ENCODE results near the gene NCAPD2.
"Not testable (repeated sequence)": the region's sequence is repeated elsewhere in the genome, so short reads cannot be mapped to it uniquely, and the experiment has no call there.

Gene NCAPD2

GRCh38 chr12:6554168-6555017 lies 60.5 kb downstream of the NCAPD2 start:
- Histone ChIP-seq H3K27ac (ENCODE audit: low read depth in 2 of 2, low read length in 2 of 2) (peak overlapping the region; percentile 41 to 56), H3K9ac (ENCODE audit: low read depth in 1 of 2, low read length in 2 of 2) (peak overlapping the region in 1 of 2 donors; percentile 44), H3K4me3 (ENCODE audit: low read length in 2 of 2) (peak overlapping the region; percentile 62 to 73), H3K27me3 (ENCODE audit: control insufficient read depth in 2 of 2, insufficient read depth in 2 of 2, low read length in 2 of 2) (no peaks in the 10 kb centered on the region), H3K4me1 (ENCODE audit: control insufficient read depth in 2 of 2, insufficient read depth in 2 of 2, low read length in 2 of 2) (peaks cover 25 to 32% of the 10 kb centered on the region in 2 donors), H3K36me3 (ENCODE audit: control insufficient read depth in 2 of 2, insufficient read depth in 2 of 2, low read length in 2 of 2) (peaks cover 8 to 11% of the 10 kb centered on the region in 2 donors), H3K9me3 (ENCODE audit: control insufficient read depth in 2 of 2, low read length in 2 of 2) (no peaks in the 10 kb centered on the region)

DNA sequence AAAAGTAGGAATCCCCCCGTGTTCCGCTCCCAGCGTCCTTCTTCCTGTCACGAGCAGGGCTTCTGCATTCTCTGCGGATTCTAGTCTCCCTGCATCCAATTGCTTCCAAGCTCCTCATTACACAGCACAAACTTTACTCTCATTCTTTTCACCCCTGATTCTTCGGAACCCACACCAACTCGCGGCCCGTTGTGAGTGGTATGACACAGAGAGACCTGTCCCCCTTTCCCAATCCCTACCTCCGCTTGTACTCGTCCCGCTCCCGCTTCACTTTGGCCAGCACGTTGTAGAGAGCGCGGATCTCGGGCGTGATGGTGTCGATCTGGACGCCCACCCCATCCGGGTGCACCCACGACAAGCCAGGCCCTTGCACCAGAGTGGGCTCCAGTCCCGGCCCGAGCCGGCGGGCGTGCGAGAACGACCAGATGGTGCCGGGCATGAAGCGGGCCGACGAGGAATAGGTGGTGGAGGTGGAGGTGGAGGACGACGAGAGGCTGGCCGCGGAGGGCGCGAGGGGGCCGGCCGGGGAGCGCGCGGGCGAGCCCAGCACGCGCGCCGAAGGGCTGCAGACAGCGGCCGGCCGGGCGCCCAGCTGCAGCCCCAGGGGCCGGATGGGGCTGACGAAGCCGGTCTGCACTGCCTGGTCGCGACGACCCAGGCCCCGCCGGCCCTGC lies 61.3 kb downstream of the NCAPD2 start:
- Histone ChIP-seq H3K36me3 (ENCODE audit: control insufficient read depth in 2 of 2, insufficient read depth in 2 of 2, low read length in 2 of 2) (peaks cover 16 to 18% of the 10 kb centered on the region in 2 donors), H3K9me3 (ENCODE audit: control insufficient read depth in 2 of 2, low read length in 2 of 2) (no peaks in the 10 kb centered on the region), H3K4me3 (ENCODE audit: low read length in 2 of 2) (peak overlapping the region; percentile 62 to 73), H3K4me1 (ENCODE audit: control insufficient read depth in 2 of 2, insufficient read depth in 2 of 2, low read length in 2 of 2) (peaks cover 25 to 32% of the 10 kb centered on the region in 2 donors), H3K27ac (ENCODE audit: low read depth in 2 of 2, low read length in 2 of 2) (peak overlapping the region; percentile 41 to 56), H3K27me3 (ENCODE audit: control insufficient read depth in 2 of 2, insufficient read depth in 2 of 2, low read length in 2 of 2) (no peaks in the 10 kb centered on the region), H3K9ac (ENCODE audit: low read depth in 1 of 2, low read length in 2 of 2) (peak overlapping the region; percentile 23 to 44)

GRCh38 chr12:6556496-6556817 lies 62.6 kb downstream of the NCAPD2 start:
- H3K9me3 ChIP-seq (ENCODE audit: control insufficient read depth in 2 of 2, low read length in 2 of 2); H3K27ac ChIP-seq (ENCODE audit: low read depth in 2 of 2, low read length in 2 of 2); H3K27me3 ChIP-seq (ENCODE audit: control insufficient read depth in 2 of 2, insufficient read depth in 2 of 2, low read length in 2 of 2); H3K4me3 ChIP-seq (ENCODE audit: low read length in 2 of 2); H3K9ac ChIP-seq (ENCODE audit: low read depth in 1 of 2, low read length in 2 of 2): not testable (repeated sequence)
- H3K36me3 ChIP-seq (ENCODE audit: control insufficient read depth in 2 of 2, insufficient read depth in 2 of 2, low read length in 2 of 2) = peaks cover 29 to 31% of the 10 kb centered on the region in 2 donors
- H3K4me1 ChIP-seq (ENCODE audit: control insufficient read depth in 2 of 2, insufficient read depth in 2 of 2, low read length in 2 of 2) = peaks cover 17 to 26% of the 10 kb centered on the region in 2 donors

- H3K9me3 ChIP-seq (ENCODE audit: control insufficient read depth in 2 of 2, low read length in 2 of 2) = no peaks in the 10 kb centered on the region
- H3K9ac ChIP-seq (ENCODE audit: low read depth in 1 of 2, low read length in 2 of 2) = no peak overlapping the region
- no peaks in the 10 kb centered on the region for H3K27me3 ChIP-seq (ENCODE audit: control insufficient read depth in 2 of 2, insufficient read depth in 2 of 2, low read length in 2 of 2)
- H3K27ac ChIP-seq (ENCODE audit: low read depth in 2 of 2, low read length in 2 of 2) = no peak overlapping the region
- no peak overlapping the region for H3K4me3 ChIP-seq (ENCODE audit: low read length in 2 of 2)
- peaks cover 32 to 35% of the 10 kb centered on the region in 2 donors for H3K36me3 ChIP-seq (ENCODE audit: control insufficient read depth in 2 of 2, insufficient read depth in 2 of 2, low read length in 2 of 2)
- peaks cover 13 to 22% of the 10 kb centered on the region in 2 donors for H3K4me1 ChIP-seq (ENCODE audit: control insufficient read depth in 2 of 2, insufficient read depth in 2 of 2, low read length in 2 of 2)
Observed at GRCh38 chr12:6556857-6557256, 63.0 kb downstream of the NCAPD2 start.

GRCh38 chr12:6558014-6558760 lies 64.3 kb downstream of the NCAPD2 start:
- not testable (repeated sequence) for H3K27me3 ChIP-seq (ENCODE audit: control insufficient read depth in 2 of 2, insufficient read depth in 2 of 2, low read length in 2 of 2); H3K9me3 ChIP-seq (ENCODE audit: control insufficient read depth in 2 of 2, low read length in 2 of 2); H3K27ac ChIP-seq (ENCODE audit: low read depth in 2 of 2, low read length in 2 of 2); H3K9ac ChIP-seq (ENCODE audit: low read depth in 1 of 2, low read length in 2 of 2); H3K4me3 ChIP-seq (ENCODE audit: low read length in 2 of 2)
- Histone ChIP-seq H3K36me3 (ENCODE audit: control insufficient read depth in 2 of 2, insufficient read depth in 2 of 2, low read length in 2 of 2) (peaks cover 44 to 45% of the 10 kb centered on the region in 2 donors), H3K4me1 (ENCODE audit: control insufficient read depth in 2 of 2, insufficient read depth in 2 of 2, low read length in 2 of 2) (peaks cover 3 to 12% of the 10 kb centered on the region in 2 donors)

DNA sequence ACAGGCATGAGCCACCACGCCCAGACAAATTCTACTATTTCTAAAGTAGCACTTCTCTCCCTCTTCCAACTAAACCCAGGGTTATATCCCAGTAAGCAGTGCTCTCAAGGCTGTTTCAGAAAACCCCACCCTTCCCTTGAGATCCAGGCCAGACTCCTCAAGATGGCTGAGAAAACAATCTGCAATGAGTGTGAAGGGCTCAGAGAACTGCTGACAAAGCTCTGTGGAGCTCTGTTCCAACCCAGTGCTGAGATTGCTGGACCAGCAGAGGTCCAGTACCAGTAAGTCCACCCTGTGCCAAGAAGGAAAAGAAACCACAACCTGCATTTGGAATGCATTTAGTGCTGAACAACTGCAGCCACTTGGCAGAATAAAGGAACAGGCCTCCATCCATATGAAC lies 65.6 kb downstream of the NCAPD2 start:
- Histone ChIP-seq H3K27me3 (ENCODE audit: control insufficient read depth in 2 of 2, insufficient read depth in 2 of 2, low read length in 2 of 2) (no peaks in the 10 kb centered on the region), H3K9ac (ENCODE audit: low read depth in 1 of 2, low read length in 2 of 2) (no peak overlapping the region), H3K4me3 (ENCODE audit: low read length in 2 of 2) (no peak overlapping the region), H3K9me3 (ENCODE audit: control insufficient read depth in 2 of 2, low read length in 2 of 2) (no peaks in the 10 kb centered on the region), H3K27ac (ENCODE audit: low read depth in 2 of 2, low read length in 2 of 2) (no peak overlapping the region), H3K4me1 (ENCODE audit: control insufficient read depth in 2 of 2, insufficient read depth in 2 of 2, low read length in 2 of 2) (peaks cover under 1 to 1% of the 10 kb centered on the region in 2 donors), H3K36me3 (ENCODE audit: control insufficient read depth in 2 of 2, insufficient read depth in 2 of 2, low read length in 2 of 2) (peaks cover 51% of the 10 kb centered on the region in 2 donors)

- H3K27ac ChIP-seq (ENCODE audit: low read depth in 2 of 2, low read length in 2 of 2) = no peak overlapping the region
- no peak overlapping the region for H3K4me3 ChIP-seq (ENCODE audit: low read length in 2 of 2)
- H3K27me3 ChIP-seq (ENCODE audit: control insufficient read depth in 2 of 2, insufficient read depth in 2 of 2, low read length in 2 of 2) = no peaks in the 10 kb centered on the region
- H3K4me1 ChIP-seq (ENCODE audit: control insufficient read depth in 2 of 2, insufficient read depth in 2 of 2, low read length in 2 of 2) = no peaks in the 10 kb centered on the region
- peaks cover 52 to 57% of the 10 kb centered on the region in 2 donors for H3K36me3 ChIP-seq (ENCODE audit: control insufficient read depth in 2 of 2, insufficient read depth in 2 of 2, low read length in 2 of 2)
- no peak overlapping the region for H3K9ac ChIP-seq (ENCODE audit: low read depth in 1 of 2, low read length in 2 of 2)
- no peaks in the 10 kb centered on the region for H3K9me3 ChIP-seq (ENCODE audit: control insufficient read depth in 2 of 2, low read length in 2 of 2)
Observed at GRCh38 chr12:6560501-6561205, 66.8 kb downstream of the NCAPD2 start.

- Histone ChIP-seq H3K27ac (ENCODE audit: low read depth in 2 of 2, low read length in 2 of 2) (no peak overlapping the region), H3K4me3 (ENCODE audit: low read length in 2 of 2) (no peak overlapping the region), H3K36me3 (ENCODE audit: control insufficient read depth in 2 of 2, insufficient read depth in 2 of 2, low read length in 2 of 2) (peaks cover 51 to 59% of the 10 kb centered on the region in 2 donors), H3K9ac (ENCODE audit: low read depth in 1 of 2, low read length in 2 of 2) (no peak overlapping the region), H3K4me1 (ENCODE audit: control insufficient read depth in 2 of 2, insufficient read depth in 2 of 2, low read length in 2 of 2) (peaks cover 9 to 10% of the 10 kb centered on the region in 2 donors), H3K27me3 (ENCODE audit: control insufficient read depth in 2 of 2, insufficient read depth in 2 of 2, low read length in 2 of 2) (no peaks in the 10 kb centered on the region), H3K9me3 (ENCODE audit: control insufficient read depth in 2 of 2, low read length in 2 of 2) (no peaks in the 10 kb centered on the region)
Observed at GRCh38 chr12:6562881-6563280, 69.0 kb downstream of the NCAPD2 start.

DNA sequence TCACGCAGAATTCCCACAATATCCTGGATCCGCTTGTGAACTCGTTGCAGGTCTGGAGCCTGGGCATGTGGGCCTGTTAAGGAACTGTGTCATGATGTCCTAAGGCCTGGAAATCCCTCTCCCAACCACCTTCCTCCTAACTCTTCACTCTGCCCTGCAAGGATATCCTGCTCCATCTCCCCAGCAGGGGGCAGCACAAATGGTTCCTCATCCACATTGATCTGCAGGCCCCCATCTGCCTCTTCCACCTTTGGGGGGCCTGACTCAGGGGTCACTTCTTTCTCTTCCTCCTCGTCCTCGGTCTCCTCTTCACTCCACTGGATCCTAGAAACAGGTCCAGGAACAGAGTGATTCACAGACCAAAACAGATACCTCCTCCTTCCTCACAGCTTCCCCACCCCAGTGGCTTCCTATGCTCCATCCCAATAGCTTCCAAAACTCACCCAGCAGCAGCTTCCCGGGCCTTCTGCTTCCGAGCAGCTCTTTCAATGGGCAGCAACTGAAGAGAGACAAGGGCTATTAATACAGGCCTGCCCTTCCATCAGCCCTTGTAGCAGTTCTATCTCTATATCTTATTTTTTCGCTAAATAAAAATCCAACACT lies 69.6 kb downstream of the NCAPD2 start:
- H3K27me3 ChIP-seq (ENCODE audit: control insufficient read depth in 2 of 2, insufficient read depth in 2 of 2, low read length in 2 of 2) = no peaks in the 10 kb centered on the region
- H3K27ac ChIP-seq (ENCODE audit: low read depth in 2 of 2, low read length in 2 of 2) = no peak overlapping the region
- H3K4me1 ChIP-seq (ENCODE audit: control insufficient read depth in 2 of 2, insufficient read depth in 2 of 2, low read length in 2 of 2) = peaks cover 9 to 11% of the 10 kb centered on the region in 2 donors
- no peak overlapping the region for H3K4me3 ChIP-seq (ENCODE audit: low read length in 2 of 2)
- no peak overlapping the region for H3K9ac ChIP-seq (ENCODE audit: low read depth in 1 of 2, low read length in 2 of 2)
- H3K36me3 ChIP-seq (ENCODE audit: control insufficient read depth in 2 of 2, insufficient read depth in 2 of 2, low read length in 2 of 2) = peaks cover 51 to 59% of the 10 kb centered on the region in 2 donors
- no peaks in the 10 kb centered on the region for H3K9me3 ChIP-seq (ENCODE audit: control insufficient read depth in 2 of 2, low read length in 2 of 2)

All from mucosa of rectum (tissue), 2 donors.